SJCRH30 (cell line): ENCODE measurements around the gene FUS. TPM values are rescaled to one million over a fixed set of nuclear protein-coding genes. Genes with fewer than 3 reads are reported as not detected.
"Not testable (repeated sequence)": the region's sequence is repeated elsewhere in the genome, so short reads cannot be mapped to it uniquely, and the experiment has no call there.

Source experiments
- DNase-seq, 2 experiments: peaks; one replicate each; pipeline ENCODE4 v3.0.0-alpha.2; 2015 to 2020
- H3K27ac ChIP-seq: fragments of 250-450 bp; sonication (Bioruptor Pico); 2 replicates; pipeline ENCODE4 v1.5.1; 2020; ENCODE audit warnings: mild to moderate bottlenecking, moderate library complexity
- H3K27me3 ChIP-seq: fragments of 250-450 bp; sonication (Bioruptor Pico); 2 replicates; pipeline ENCODE4 v1.5.1; 2020; ENCODE audit warnings: mild to moderate bottlenecking, moderate library complexity
- H3K36me3 ChIP-seq: fragments of 250-450 bp; sonication (Bioruptor Pico); 2 replicates; pipeline ENCODE4 v1.5.1; 2020; ENCODE audit warnings: mild to moderate bottlenecking, moderate library complexity
- H3K4me1 ChIP-seq: fragments of 250-450 bp; sonication (Bioruptor Pico); 2 replicates; pipeline ENCODE4 v1.5.1; 2020; ENCODE audit warnings: mild to moderate bottlenecking, moderate library complexity
- H3K4me3 ChIP-seq: fragments of 250-450 bp; sonication (Bioruptor Pico); 2 replicates; pipeline ENCODE4 v1.5.1; 2020; ENCODE audit warnings: mild to moderate bottlenecking, moderate library complexity
- H3K9me3 ChIP-seq: fragments of 250-450 bp; sonication (Bioruptor Pico); replicated peaks from 2 replicates; pipeline ENCODE4 v1.5.1; 2020; ENCODE audit warnings: mild to moderate bottlenecking, moderate library complexity
- total RNA-seq: library from RNA; depleted of rRNA; stranded (reverse); fragments of >200 nt; shearing (Covaris generic); gene quantifications from 2 replicates; pipeline ENCODE4 v1.2.3, GENCODE V29; 2014

FUS gene
- total RNA-seq, 1 experiment from 2014 or later: 111 TPM

- DNase-seq, H3K4me3 ChIP-seq: not testable (repeated sequence)
Observed at GRCh38 chr16:31150976-31151375, 29.0 kb upstream of the FUS start.

GRCh38 chr16:31157136-31157535 lies 22.8 kb upstream of the FUS start:
- Histone ChIP-seq H3K4me1 (no peaks in the 10 kb centered on the region), H3K27ac (no peak overlapping the region), H3K36me3 (no peaks in the 10 kb centered on the region), H3K4me3 (no peak overlapping the region), H3K9me3 (no peaks in the 10 kb centered on the region), H3K27me3 (peaks cover 4% of the 10 kb centered on the region; the same call in 1 of the 2 replicates)
- DNase-seq: no peak

More at GRCh38 chr16:31150976-31151375, 29.0 kb upstream of the FUS start:
- not testable (repeated sequence) for H3K27me3 ChIP-seq, H3K36me3 ChIP-seq, H3K27ac ChIP-seq, H3K4me1 ChIP-seq, H3K9me3 ChIP-seq

GRCh38 chr16:31167315-31167714 lies 12.6 kb upstream of the FUS start:
- Histone ChIP-seq H3K36me3 (no peaks in the 10 kb centered on the region), H3K4me1 (no peaks in the 10 kb centered on the region; the same call in 1 of the 2 replicates), H3K4me3 (no peak overlapping the region), H3K27me3 (no peaks in the 10 kb centered on the region), H3K27ac (no peak overlapping the region), H3K9me3 (no peaks in the 10 kb centered on the region)
- no peak for DNase-seq

GRCh38 chr16:31168848-31169247 lies 11.1 kb upstream of the FUS start:
- H3K27ac ChIP-seq: no peak overlapping the region

GRCh38 chr16:31170048-31170447 lies 9.9 kb upstream of the FUS start:
- H3K4me1 ChIP-seq, H3K4me3 ChIP-seq, H3K9me3 ChIP-seq, H3K27me3 ChIP-seq, DNase-seq, H3K27ac ChIP-seq, H3K36me3 ChIP-seq: not testable (repeated sequence)

More at GRCh38 chr16:31168848-31169247, 11.1 kb upstream of the FUS start:
- Histone ChIP-seq H3K36me3 (no peaks in the 10 kb centered on the region), H3K9me3 (no peaks in the 10 kb centered on the region), H3K4me1 (no peaks in the 10 kb centered on the region; the same call in 1 of the 2 replicates), H3K4me3 (no peak overlapping the region), H3K27me3 (no peaks in the 10 kb centered on the region)
- DNase-seq: no peak

- peak in 1 of 2 experiments; percentile 42 for DNase-seq
- peaks cover 14% of the 10 kb centered on the region for H3K36me3 ChIP-seq
- peaks cover 4% of the 10 kb centered on the region for H3K4me1 ChIP-seq
- H3K27me3 ChIP-seq: no peaks in the 10 kb centered on the region
- H3K27ac ChIP-seq: no peak overlapping the region
- H3K4me3 ChIP-seq: no peak overlapping the region
- H3K9me3 ChIP-seq: no peaks in the 10 kb centered on the region
Observed at GRCh38 chr16:31177136-31177535, 2.8 kb upstream of the FUS start.

- Histone ChIP-seq H3K9me3 (no peaks in the 10 kb centered on the region), H3K36me3 (peaks cover 36% of the 10 kb centered on the region), H3K4me3 (peak overlapping the region; percentile 97), H3K27ac (peak overlapping the region; percentile 97), H3K4me1 (peaks cover 8% of the 10 kb centered on the region), H3K27me3 (no peaks in the 10 kb centered on the region)
- no peak for DNase-seq
Observed at GRCh38 chr16:31179219-31179746, 656 bp upstream of the FUS start.

GRCh38 chr16:31181102-31181830 lies 1.3 kb downstream of the FUS start:
- DNase-seq: peak; percentile 30 to 48
- no peaks in the 10 kb centered on the region for H3K9me3 ChIP-seq

GRCh38 chr16:31182391-31182790 lies 2.5 kb downstream of the FUS start:
- DNase-seq: peak in 1 of 2 experiments; percentile 8
- H3K4me3 ChIP-seq: peak overlapping the region; percentile 97
- no peak overlapping the region for H3K27ac ChIP-seq
- H3K36me3 ChIP-seq: peaks cover 67% of the 10 kb centered on the region
- no peaks in the 10 kb centered on the region for H3K9me3 ChIP-seq
- no peaks in the 10 kb centered on the region for H3K27me3 ChIP-seq
- peaks cover 13% of the 10 kb centered on the region for H3K4me1 ChIP-seq

More at GRCh38 chr16:31181102-31181830, 1.3 kb downstream of the FUS start:
- Histone ChIP-seq H3K4me3 (peak overlapping the region; percentile 97), H3K27ac (peak overlapping the region; percentile 97), H3K36me3 (peaks cover 56% of the 10 kb centered on the region), H3K27me3 (no peaks in the 10 kb centered on the region), H3K4me1 (peaks cover 13% of the 10 kb centered on the region)

- H3K4me3 ChIP-seq: no peak overlapping the region
- peaks cover 80% of the 10 kb centered on the region for H3K36me3 ChIP-seq
- no peaks in the 10 kb centered on the region for H3K9me3 ChIP-seq
- H3K4me1 ChIP-seq: peaks cover 13% of the 10 kb centered on the region
- no peak for DNase-seq
- H3K27ac ChIP-seq: no peak overlapping the region
- H3K27me3 ChIP-seq: no peaks in the 10 kb centered on the region
Observed at GRCh38 chr16:31183432-31184428, 3.8 kb downstream of the FUS start.

GRCh38 chr16:31184888-31185287 lies 4.9 kb downstream of the FUS start:
- Histone ChIP-seq H3K4me3 (no peak overlapping the region), H3K4me1 (peaks cover 9% of the 10 kb centered on the region), H3K27ac (no peak overlapping the region), H3K36me3 (peaks cover 92% of the 10 kb centered on the region), H3K9me3 (no peaks in the 10 kb centered on the region), H3K27me3 (no peaks in the 10 kb centered on the region)
- no peak for DNase-seq

- Histone ChIP-seq H3K4me3 (no peak overlapping the region), H3K27me3 (no peaks in the 10 kb centered on the region), H3K4me1 (peaks cover 9% of the 10 kb centered on the region), H3K36me3 (peaks cover 96% of the 10 kb centered on the region), H3K9me3 (no peaks in the 10 kb centered on the region), H3K27ac (no peak overlapping the region)
- no peak for DNase-seq
Observed at GRCh38 chr16:31185339-31185738, 5.4 kb downstream of the FUS start.

GRCh38 chr16:31186176-31186575 lies 6.2 kb downstream of the FUS start:
- H3K4me1 ChIP-seq: peaks cover 9% of the 10 kb centered on the region
- no peaks in the 10 kb centered on the region for H3K9me3 ChIP-seq
- peaks cover 100% of the 10 kb centered on the region for H3K36me3 ChIP-seq
- H3K27me3 ChIP-seq: no peaks in the 10 kb centered on the region
- H3K4me3 ChIP-seq: no peak overlapping the region
- no peak for DNase-seq
- H3K27ac ChIP-seq: no peak overlapping the region

- Histone ChIP-seq H3K9me3 (no peaks in the 10 kb centered on the region), H3K4me1 (peaks cover 9% of the 10 kb centered on the region), H3K36me3 (peaks cover 100% of the 10 kb centered on the region), H3K4me3 (no peak overlapping the region), H3K27me3 (no peaks in the 10 kb centered on the region), H3K27ac (no peak overlapping the region)
- peak in 1 of 2 experiments; percentile 16 for DNase-seq
Observed at GRCh38 chr16:31186930-31187807, 7.2 kb downstream of the FUS start.
